Measurements from ENCODE around the gene ANO6. TPM values are rescaled to one million over a fixed set of nuclear protein-coding genes. Genes with fewer than 3 reads are reported as not detected.

Gene ANO6
- polyA plus RNA-seq, 1 donor from 2014 or later, result 9.0 TPM

Small RNAs within 50 kb of the gene (small RNA-seq; reads per million reads assigned to genes)
- gene AC009248.2, result 0 reads per million in 3 experiments

Other genes starting within 250 kb of the ANO6 start
- gene DBX2, start 165.0 kb upstream of the ANO6 start, polyA plus RNA-seq, result 0.07 and 0.22 TPM in 2 replicates